GM12873 (cell line): ENCODE data around the gene RPE.

Experiments
- TF ChIP-seq, protein P1 (sequence below): IDR thresholded peaks from 2 replicates; pipeline ENCODE4 v1.5.1; 2012; ENCODE audit warnings: low read depth, mild to moderate bottlenecking, moderate library complexity, low read length, control low read depth; ENCODE audit not compliant: insufficient read depth; ENCODE audit errors: missing control alignments

The RPE gene

DNA sequence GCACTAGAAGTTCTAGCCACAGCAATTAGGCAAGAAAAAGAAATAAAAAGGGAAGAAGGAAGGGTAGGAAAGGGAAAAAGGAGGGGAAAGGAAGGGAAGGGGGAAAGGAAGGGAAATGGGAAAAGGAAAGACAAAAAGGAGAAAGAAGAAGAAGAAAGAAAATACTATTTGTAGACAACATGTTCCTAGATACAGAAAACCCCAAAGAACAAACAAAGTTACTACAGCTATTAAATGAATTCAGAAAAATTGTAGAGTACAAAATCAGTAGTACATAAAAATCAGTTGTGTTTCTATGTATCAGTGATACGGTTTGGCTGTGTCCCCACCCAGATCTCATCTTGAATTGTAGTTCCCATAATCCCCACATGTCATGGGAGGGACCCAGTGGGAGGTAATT lies 52.3 kb downstream of the RPE start:
- TF ChIP-seq, protein P1, sequence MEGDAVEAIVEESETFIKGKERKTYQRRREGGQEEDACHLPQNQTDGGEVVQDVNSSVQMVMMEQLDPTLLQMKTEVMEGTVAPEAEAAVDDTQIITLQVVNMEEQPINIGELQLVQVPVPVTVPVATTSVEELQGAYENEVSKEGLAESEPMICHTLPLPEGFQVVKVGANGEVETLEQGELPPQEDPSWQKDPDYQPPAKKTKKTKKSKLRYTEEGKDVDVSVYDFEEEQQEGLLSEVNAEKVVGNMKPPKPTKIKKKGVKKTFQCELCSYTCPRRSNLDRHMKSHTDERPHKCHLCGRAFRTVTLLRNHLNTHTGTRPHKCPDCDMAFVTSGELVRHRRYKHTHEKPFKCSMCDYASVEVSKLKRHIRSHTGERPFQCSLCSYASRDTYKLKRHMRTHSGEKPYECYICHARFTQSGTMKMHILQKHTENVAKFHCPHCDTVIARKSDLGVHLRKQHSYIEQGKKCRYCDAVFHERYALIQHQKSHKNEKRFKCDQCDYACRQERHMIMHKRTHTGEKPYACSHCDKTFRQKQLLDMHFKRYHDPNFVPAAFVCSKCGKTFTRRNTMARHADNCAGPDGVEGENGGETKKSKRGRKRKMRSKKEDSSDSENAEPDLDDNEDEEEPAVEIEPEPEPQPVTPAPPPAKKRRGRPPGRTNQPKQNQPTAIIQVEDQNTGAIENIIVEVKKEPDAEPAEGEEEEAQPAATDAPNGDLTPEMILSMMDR, result no peak

- TF ChIP-seq, protein P1, result no peak
These were observed 53.4 kb downstream of the RPE start for GRCh38 chr2:210055825-210056224.

GRCh38 chr2:210063306-210063705 lies 60.9 kb downstream of the RPE start:
- TF ChIP-seq, protein P1, result no peak
